Suprapubic skin (tissue), 3 donors: ENCODE results near the gene CCDC127.

Source experiments
- CTCF ChIP-seq, 2 donors: fragments of 200-600 bp in 1 of 2; fragments of 450-650 bp in 1 of 2; sonication (generic) in 1 of 2; IDR thresholded peaks; one replicate each; pipeline ENCODE4 v1.5.1; 2016 to 2019; ENCODE audit warnings: antibody characterized with exemption in 2 of 2, mild to moderate bottlenecking in 1 of 2, moderate library complexity in 1 of 2
- POLR2AphosphoS5 ChIP-seq, 3 donors: sonication (generic); formaldehyde crosslinking; IDR thresholded peaks; one replicate each; pipeline ENCODE4 v1.6.1; 2017; ENCODE audit warnings: antibody characterized with exemption in 3 of 3

GRCh38 chr5:169071-169727 lies 48.8 kb downstream of the CCDC127 start:
- TF ChIP-seq CTCF (IDR thresholded peaks at IDR 0.05): no peak
- no peak for TF ChIP-seq POLR2AphosphoS5 (IDR thresholded peaks at IDR 0.05)
